Caco-2 (cell line): ENCODE measurements around the gene AP2M1. TPM values are rescaled to one million over a fixed set of nuclear protein-coding genes. Genes with fewer than 3 reads are reported as not detected.

Source experiments
- BruUV-seq: library from RNA; stranded (reverse); fragments of 400-500 nt; replicated peaks from 2 replicates; lab custom pipeline; 2021; lab: Mats Ljungman, UMichigan
- CTCF ChIA-PET: fragments of 300-600 bp; sonication (Branson Sonifier 250); formaldehyde crosslinking; loops from one replicate; lab custom pipeline; 2022; ENCODE audit warnings: antibody characterized with exemption; lab: Charles Lee
- POLR2A ChIA-PET: fragments of 300-600 bp; sonication (Branson Sonifier 250); formaldehyde crosslinking; loops from one replicate; lab custom pipeline; 2022; ENCODE audit warnings: antibody characterized with exemption; lab: Charles Lee
- DNase-seq, 2 experiments: peaks; one replicate each; pipeline versions ENCODE4 v3.0.0 to v3.0.0-alpha.2; 2020 to 2022
- H3K27me3 ChIP-seq: replicated peaks from 2 replicates; pipeline ENCODE4 v1.6.0; 2011; ENCODE audit warnings: low read length; ENCODE audit not compliant: control insufficient read depth, insufficient read depth
- H3K36me3 ChIP-seq: 2 replicates; pipeline ENCODE4 v1.5.1; 2011; ENCODE audit warnings: low read length; ENCODE audit not compliant: control insufficient read depth, insufficient read depth
- H3K4me1 ChIP-seq: fragments of 250-450 bp; sonication (Bioruptor Pico); 2 replicates; pipeline ENCODE4 v1.5.1; 2020; ENCODE audit warnings: mild to moderate bottlenecking
- H3K4me3 ChIP-seq: 2 replicates; pipeline ENCODE4 v1.5.1; 2011; ENCODE audit warnings: low read depth, mild to moderate bottlenecking, control low read depth, low read length
- H3K9me3 ChIP-seq: fragments of 250-450 bp; sonication (Bioruptor Pico); 2 replicates; pipeline ENCODE4 v1.5.1; 2020; ENCODE audit warnings: mild to moderate bottlenecking, moderate library complexity
- H3K27ac Mint-ChIP-seq: one replicate; pipeline ENCODE4 v1.8.0; 2022; ENCODE audit warnings: mixed read lengths; ENCODE audit not compliant: unreplicated experiment
- H3K27me3 Mint-ChIP-seq: one replicate; pipeline ENCODE4 v1.8.0; 2022; ENCODE audit warnings: mixed read lengths; ENCODE audit not compliant: insufficient read depth, unreplicated experiment
- H3K36me3 Mint-ChIP-seq: one replicate; pipeline ENCODE4 v1.8.0; 2022; ENCODE audit warnings: mild to moderate bottlenecking, mixed read lengths; ENCODE audit not compliant: insufficient read depth, unreplicated experiment
- H3K4me1 Mint-ChIP-seq: one replicate; pipeline ENCODE4 v1.8.0; 2022; ENCODE audit warnings: low read depth, mixed read lengths; ENCODE audit not compliant: unreplicated experiment
- H3K4me3 Mint-ChIP-seq: one replicate; pipeline ENCODE4 v1.8.0; 2022; ENCODE audit warnings: mild to moderate bottlenecking, moderate library complexity, mixed read lengths; ENCODE audit not compliant: unreplicated experiment
- H3K9me3 Mint-ChIP-seq: one replicate; pipeline ENCODE4 v1.8.0; 2022; ENCODE audit warnings: mixed read lengths; ENCODE audit not compliant: unreplicated experiment
- intact Hi-C: fragments of 100-400 bp; cut with micrococcal nuclease; formaldehyde crosslinking; loops from one replicate; pipeline ENCODE4 v1.10.0; 2022; ENCODE audit not compliant: unreplicated experiment
- total RNA-seq: library from RNA; stranded (reverse); gene quantifications from 2 replicates; pipeline ENCODE4 v1.2.3, GENCODE V29; 2022
- TF ChIP-seq, protein P1 (sequence below), 2 experiments: fragments of 200-600 bp in 1 of 2; IDR thresholded peaks; 1 replicate in 1 of 2; 2 replicates in 1 of 2; pipeline versions ENCODE4 v1.5.1 to v1.8.0; 2011 to 2022; ENCODE audit warnings: antibody characterized with exemption in 1 of 2, control low read depth in 1 of 2, inconsistent platforms in 1 of 2, low read depth in 1 of 2, low read length in 1 of 2, mild to moderate bottlenecking in 1 of 2, moderate library complexity in 1 of 2; ENCODE audit not compliant: insufficient read depth in 1 of 2, severe bottlenecking in 1 of 2, unreplicated experiment in 1 of 2

The AP2M1 gene
- total RNA-seq, 1 experiment from 2014 or later = 214 TPM

DNA sequence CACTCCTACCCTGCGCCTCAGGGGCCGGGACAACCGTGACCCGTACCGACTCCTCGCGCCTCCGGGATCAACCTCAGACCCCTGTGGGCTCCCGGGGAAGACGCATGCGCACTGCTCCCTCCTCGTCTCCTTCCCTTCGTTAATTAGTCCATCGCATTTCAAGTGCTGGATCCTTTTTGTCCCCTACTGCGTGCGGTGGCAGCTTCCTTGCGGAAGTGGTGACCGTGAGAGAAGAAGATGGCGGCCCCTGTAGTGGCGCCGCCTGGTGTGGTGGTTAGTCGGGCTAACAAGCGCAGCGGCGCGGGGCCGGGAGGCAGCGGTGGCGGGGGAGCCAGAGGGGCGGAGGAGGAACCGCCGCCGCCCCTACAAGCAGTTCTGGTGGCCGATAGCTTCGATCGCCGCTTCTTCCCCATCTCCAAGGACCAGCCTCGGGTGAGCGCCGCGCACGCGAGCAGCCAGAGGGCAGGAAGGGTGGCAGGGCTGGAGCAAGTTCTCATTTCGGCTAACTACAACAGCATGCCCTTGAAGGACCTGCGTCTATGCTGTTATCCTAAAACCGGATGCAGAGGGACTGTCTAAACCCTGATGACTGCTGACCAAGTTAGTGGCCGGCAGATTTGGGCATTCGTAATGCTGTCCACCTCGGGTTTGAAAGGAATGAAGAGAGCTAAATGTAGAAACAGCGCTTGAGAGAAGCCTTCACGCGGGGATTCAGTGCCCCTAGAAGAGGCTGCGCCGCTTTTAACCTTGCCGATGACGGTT is 39.3 kb upstream of the AP2M1 start, which contains the start of gene EIF2B5:
TSS of gene EIF2B5 (plus strand) at position 210 of the 762 bp plus-strand sequence. CDS start at position 238, 28 bp downstream.
- Mint-ChIP-seq H3K27me3 (no peaks in the 10 kb centered on the region), H3K36me3 (peaks cover 19% of the 10 kb centered on the region), H3K4me1 (peaks cover 7% of the 10 kb centered on the region), H3K9me3 (no peaks in the 10 kb centered on the region), H3K4me3 (peak within 1 kb of the TSS; percentile 98), H3K27ac (peak within 1 kb of the TSS; percentile 93)
- H3K4me3 ChIP-seq = peak within 1 kb of the TSS; percentile 78
- H3K9me3 ChIP-seq = no peaks in the 10 kb centered on the region
- peaks cover 9% of the 10 kb centered on the region; the same call in 1 of the 2 replicates for H3K4me1 ChIP-seq
- POLR2A ChIA-PET = interaction anchor here (0.6 to 1.3 kb wide), 3 partner anchors 38 to 117 kb away, joined by 3 to 5 read pairs (median 3); partner anchors contain the start of genes ABCC5 and ABCF3
- BruUV-seq = no TSS peak
- TF ChIP-seq, protein P1, sequence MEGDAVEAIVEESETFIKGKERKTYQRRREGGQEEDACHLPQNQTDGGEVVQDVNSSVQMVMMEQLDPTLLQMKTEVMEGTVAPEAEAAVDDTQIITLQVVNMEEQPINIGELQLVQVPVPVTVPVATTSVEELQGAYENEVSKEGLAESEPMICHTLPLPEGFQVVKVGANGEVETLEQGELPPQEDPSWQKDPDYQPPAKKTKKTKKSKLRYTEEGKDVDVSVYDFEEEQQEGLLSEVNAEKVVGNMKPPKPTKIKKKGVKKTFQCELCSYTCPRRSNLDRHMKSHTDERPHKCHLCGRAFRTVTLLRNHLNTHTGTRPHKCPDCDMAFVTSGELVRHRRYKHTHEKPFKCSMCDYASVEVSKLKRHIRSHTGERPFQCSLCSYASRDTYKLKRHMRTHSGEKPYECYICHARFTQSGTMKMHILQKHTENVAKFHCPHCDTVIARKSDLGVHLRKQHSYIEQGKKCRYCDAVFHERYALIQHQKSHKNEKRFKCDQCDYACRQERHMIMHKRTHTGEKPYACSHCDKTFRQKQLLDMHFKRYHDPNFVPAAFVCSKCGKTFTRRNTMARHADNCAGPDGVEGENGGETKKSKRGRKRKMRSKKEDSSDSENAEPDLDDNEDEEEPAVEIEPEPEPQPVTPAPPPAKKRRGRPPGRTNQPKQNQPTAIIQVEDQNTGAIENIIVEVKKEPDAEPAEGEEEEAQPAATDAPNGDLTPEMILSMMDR (IDR thresholded peaks at IDR 0.05; ENCODE audit: insufficient read depth in 1 of 2, low read depth in 1 of 2, low read length in 1 of 2, severe bottlenecking in 1 of 2, unreplicated experiment in 1 of 2) = peak in 1 of 2 experiments; percentile 59
- no peaks in the 10 kb centered on the region for H3K27me3 ChIP-seq
- CTCF ChIA-PET = interaction anchor here (0.7 to 1.3 kb wide), 5 partner anchors 10 to 240 kb away, joined by 3 to 10 read pairs (median 4); partner anchors contain the start of gene AP2M1
- H3K36me3 ChIP-seq = no peaks in the 10 kb centered on the region
- intact Hi-C loops = loop anchor here (2.0 kb wide), 1 partner anchor 21 kb away; no protein-coding TSS in a partner anchor
- DNase-seq = peak; percentile 89 to 92

DNA sequence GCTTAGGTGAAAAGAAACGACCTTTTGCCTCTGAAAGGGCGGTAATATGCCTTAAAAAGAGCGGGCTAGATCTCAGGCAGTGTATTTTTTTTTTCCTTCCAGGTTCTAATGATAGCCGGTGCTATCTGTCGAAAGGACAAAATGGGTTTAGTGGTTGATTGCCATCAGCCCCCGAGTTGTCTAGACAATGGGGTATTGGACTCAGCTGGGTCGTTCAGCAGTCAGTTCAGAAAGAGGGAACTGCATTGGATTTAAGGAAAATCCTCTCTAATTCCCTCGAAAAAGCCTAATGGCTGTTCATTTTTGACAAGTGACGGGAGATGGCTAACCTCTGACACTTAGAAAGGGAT is 38.8 kb upstream of the AP2M1 start:
- H3K4me1 ChIP-seq = peaks cover 9% of the 10 kb centered on the region; the same call in 1 of the 2 replicates
- Mint-ChIP-seq H3K36me3 (peaks cover 22% of the 10 kb centered on the region), H3K27me3 (no peaks in the 10 kb centered on the region), H3K27ac (peak overlapping the region; percentile 93), H3K4me3 (peak overlapping the region; percentile 98), H3K4me1 (peaks cover 7% of the 10 kb centered on the region), H3K9me3 (no peaks in the 10 kb centered on the region)
- H3K27me3 ChIP-seq = no peaks in the 10 kb centered on the region
- intact Hi-C loops = loop anchor here (2.0 kb wide), 1 partner anchor 21 kb away; no protein-coding TSS in a partner anchor
- TF ChIP-seq, protein P1 (IDR thresholded peaks at IDR 0.05; ENCODE audit: insufficient read depth in 1 of 2, low read depth in 1 of 2, low read length in 1 of 2, severe bottlenecking in 1 of 2, unreplicated experiment in 1 of 2) = no peak
- CTCF ChIA-PET = interaction anchor here (1.2 kb wide), 1 partner anchor 39 kb away, joined by 10 read pairs; the partner anchor contains the start of gene AP2M1
- POLR2A ChIA-PET = no interaction called here
- no peaks in the 10 kb centered on the region for H3K9me3 ChIP-seq
- no peak for DNase-seq
- peak overlapping the region; percentile 78 for H3K4me3 ChIP-seq
- H3K36me3 ChIP-seq = no peaks in the 10 kb centered on the region
- TSS peak; percentile 39 for BruUV-seq

DNA sequence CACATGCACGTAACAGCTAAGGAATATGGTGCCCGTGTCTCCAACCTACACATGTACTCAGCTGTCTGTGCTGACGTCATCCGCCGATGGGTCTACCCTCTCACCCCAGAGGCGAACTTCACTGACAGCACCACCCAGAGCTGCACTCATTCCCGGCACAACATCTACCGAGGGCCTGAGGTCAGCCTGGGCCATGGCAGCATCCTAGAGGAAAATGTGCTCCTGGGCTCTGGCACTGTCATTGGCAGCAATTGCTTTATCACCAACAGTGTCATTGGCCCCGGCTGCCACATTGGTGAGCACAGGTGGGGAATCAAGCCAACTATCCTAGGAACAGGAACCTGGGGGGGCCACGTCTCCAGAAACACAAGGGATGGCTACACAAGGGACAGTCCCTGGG is 34.2 kb upstream of the AP2M1 start:
- Histone ChIP-seq H3K27me3 (no peaks in the 10 kb centered on the region), H3K36me3 (peaks cover 6% of the 10 kb centered on the region), H3K9me3 (no peaks in the 10 kb centered on the region), H3K4me1 (peaks cover 9% of the 10 kb centered on the region; the same call in 1 of the 2 replicates), H3K4me3 (no peak overlapping the region)
- H3K9me3 Mint-ChIP-seq = no peaks in the 10 kb centered on the region
- POLR2A ChIA-PET = no interaction called here
- TF ChIP-seq, protein P1 (IDR thresholded peaks at IDR 0.05; ENCODE audit: insufficient read depth in 1 of 2, low read depth in 1 of 2, low read length in 1 of 2, severe bottlenecking in 1 of 2, unreplicated experiment in 1 of 2) = no peak
- CTCF ChIA-PET = no interaction called here
- no peak for DNase-seq
- BruUV-seq = no TSS peak
- H3K27me3 Mint-ChIP-seq = no peaks in the 10 kb centered on the region
- H3K27ac Mint-ChIP-seq = no peak overlapping the region
- H3K4me3 Mint-ChIP-seq = no peak overlapping the region
- H3K36me3 Mint-ChIP-seq = peaks cover 26% of the 10 kb centered on the region
- intact Hi-C loops = no loop called here
- peaks cover 7% of the 10 kb centered on the region for H3K4me1 Mint-ChIP-seq
